ENCODE data around the gene NUDT22.
"Not testable (repeated sequence)": the region's sequence is repeated elsewhere in the genome, so short reads cannot be mapped to it uniquely, and the experiment has no call there.

The NUDT22 gene

GRCh38 chr11:64245401-64245796 is 19.3 kb downstream of the NUDT22 start:
- no peak for FAIRE-seq

GRCh38 chr11:64245797-64246620 is 19.9 kb downstream of the NUDT22 start:
- no peak for FAIRE-seq

DNA sequence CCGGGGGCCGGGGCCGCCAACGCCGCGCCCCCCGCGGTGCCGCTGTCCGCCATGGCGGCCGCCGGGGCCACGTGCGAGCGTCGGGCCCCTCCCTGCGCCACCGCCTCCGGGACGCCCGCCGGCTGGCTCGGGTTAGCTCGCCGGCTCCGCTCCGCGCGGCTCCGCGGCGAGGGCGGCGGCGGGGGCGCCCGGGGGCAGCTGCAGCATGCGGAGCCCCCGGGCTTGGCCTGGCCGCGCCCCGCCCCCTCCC is 20.5 kb downstream of the NUDT22 start:
- FAIRE-seq: not testable (repeated sequence)

GRCh38 chr11:64246871-64247728 is 21.0 kb downstream of the NUDT22 start, which contains the start of gene PPP1R14B:
Gene PPP1R14B (minus strand): TSS chr11:64246943. CDS start chr11:64246673, 270 bp downstream.
- no peak for FAIRE-seq

- no peak for FAIRE-seq
Observed at GRCh38 chr11:64247729-64248531, 21.9 kb downstream of the NUDT22 start.

DNA sequence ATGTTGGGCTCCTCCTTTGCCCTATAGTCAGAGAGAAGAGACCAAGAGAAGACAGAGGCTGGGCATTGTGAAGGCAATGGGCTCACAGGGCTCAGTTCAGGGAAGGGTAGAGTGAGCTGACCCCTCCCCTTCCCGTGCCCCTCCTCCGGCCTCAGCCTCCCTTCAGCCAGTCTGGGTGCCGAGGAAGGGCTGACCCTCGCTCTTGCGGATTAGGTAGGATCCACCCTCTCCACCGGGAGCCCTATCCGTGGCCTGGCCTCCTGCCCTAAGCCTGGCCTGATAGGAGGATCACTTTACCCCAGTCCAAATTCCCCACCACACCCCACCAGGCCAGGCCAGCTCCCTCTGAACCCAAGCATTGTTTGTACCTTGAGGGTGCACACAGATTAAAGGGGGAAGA is 22.5 kb downstream of the NUDT22 start:
- no peak for FAIRE-seq

DNA sequence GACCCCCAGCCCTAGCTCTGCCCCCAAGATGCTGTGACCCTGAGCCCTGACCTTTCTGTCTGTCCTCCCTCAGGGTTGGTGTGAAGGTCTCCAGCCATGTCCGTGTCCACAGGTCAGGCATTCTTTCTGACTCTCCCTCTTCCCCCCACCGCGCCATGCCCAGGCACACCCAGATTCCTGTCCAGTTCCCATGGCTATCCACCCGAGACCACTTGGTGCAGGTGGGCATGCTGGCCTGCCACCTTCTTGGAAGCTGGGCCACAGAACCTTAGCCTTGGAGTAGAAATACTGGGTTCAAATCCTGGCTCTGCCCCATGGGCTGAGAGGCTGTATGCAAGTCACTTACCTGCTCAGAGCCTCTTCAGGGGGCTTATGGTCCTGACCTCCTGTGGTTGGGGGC is 23.0 kb downstream of the NUDT22 start:
- FAIRE-seq: no peak

DNA sequence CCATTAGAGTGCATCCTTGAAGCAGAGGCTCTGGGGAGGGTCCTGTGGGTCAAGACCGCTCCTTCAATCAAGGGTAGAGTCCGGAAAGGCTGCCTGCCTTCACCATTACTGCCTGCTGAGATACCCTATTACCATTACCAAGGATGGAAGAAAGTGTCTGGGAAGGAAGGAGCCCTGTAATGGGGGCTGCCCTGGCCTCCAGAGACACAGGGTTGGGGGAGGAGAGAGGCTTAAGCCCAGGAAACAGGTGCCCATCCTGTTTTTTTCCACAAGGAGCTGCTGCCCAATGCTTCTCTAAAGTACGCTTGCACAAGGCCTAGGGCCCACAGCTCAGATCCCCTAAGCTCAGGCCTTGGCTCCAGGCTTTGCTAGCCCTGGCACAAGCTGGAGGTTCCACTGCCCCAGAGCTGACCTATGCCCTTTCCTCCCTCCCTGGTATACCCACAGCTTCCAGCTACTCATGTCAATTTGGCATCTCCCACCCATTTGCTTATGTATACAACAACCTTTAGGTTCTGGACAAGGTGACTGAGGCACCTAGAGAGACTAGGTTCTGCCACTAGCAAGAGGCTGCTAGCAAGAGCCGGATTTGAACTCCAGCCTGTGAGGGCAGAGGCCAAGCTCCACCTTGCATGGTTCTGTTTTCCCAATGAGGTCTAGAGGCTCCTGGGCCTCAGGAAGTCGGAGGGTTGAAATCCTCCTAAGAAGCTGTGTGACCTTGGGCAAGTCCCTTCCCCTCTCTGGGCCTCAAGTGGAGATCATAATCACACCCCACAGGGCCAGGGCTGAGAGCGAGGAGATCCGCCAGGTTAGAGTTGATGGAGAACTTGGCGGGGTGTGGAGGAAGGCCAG is 23.7 kb downstream of the NUDT22 start:
- FAIRE-seq: no peak

DNA sequence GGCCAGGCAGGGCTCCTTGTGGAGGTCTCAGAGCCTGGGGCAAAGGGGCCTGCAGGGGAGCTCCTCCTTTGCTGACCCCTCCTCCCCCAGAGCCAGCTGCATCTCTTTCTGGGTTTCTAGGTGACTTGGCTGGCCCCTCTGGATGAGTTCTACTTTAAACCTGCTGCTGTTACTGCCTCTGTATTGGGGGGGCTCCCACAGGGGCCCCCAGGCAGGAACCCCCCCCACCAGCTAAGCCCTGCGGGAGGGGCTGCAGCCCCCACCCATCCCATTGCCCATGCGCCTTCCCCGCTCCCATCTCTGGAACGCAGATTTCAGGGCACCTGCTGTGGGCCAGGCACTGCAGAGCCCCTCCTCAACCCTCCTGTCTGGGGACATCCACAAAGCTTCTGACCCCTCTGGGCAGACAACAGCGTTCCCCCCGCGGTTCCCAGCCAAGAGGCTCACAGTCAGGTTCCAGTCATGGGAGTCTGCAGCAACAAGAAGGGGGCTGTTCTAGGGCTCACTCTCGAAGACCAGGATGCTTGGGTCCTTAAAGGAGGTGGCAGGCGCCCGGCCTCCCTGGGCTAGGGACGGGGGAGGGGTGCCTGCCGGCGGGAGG is 24.4 kb downstream of the NUDT22 start:
- no peak for FAIRE-seq

DNA sequence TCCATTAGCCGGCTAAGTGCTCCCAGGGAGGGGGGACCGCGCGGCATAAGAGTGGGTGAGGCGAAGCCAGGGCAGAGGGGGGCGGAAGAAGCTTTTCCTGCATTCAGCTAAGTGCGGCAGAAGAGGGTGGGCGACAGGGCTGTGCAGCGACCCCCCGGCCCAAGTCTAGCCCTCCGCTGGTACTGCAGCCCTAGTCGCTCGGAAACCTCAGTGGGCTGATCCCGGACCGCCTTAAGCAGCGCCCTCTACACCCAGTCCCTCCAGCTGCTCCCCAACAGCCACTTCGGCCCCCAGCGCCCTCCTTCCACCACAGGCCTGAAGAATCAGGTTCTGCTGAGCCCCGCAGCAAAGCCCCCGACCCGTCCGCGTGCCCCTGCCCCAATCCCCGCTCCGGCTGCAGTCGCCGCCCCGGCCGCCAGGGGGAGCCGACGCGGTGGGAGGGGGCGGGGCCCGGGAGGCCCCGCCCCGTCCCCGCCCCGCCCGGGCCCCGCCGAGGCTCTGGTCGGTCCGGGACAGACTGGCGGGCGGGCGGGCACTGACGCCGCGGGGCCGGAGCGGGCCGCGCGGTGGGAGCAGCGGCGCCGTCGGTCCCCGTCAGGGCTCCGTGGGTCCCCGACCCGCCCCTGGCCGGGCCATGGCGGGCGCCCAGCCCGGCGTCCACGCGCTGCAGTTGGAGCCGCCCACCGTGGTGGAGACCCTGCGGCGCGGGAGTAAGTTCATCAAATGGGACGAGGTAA is 25.1 kb downstream of the NUDT22 start, which contains the start of gene PLCB3:
Gene PLCB3 (plus strand): TSS at position 515 of the 737 bp plus-strand sequence. CDS start 120 bp downstream, at position 635.
- FAIRE-seq: no peak

DNA sequence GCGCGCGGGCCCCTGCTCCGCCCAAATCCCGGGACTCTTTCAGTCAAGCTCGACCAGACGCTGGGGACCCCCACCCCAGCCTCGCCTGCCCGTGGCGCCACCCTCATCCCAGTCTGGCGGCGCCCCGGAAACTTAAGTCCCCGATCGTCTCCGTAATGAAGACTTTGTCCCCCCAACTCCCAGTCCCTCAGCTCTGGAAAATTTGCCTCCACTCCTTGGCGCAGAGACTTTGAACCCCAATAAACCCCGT is 25.6 kb downstream of the NUDT22 start:
- FAIRE-seq: no peak

- FAIRE-seq: no peak
Observed at GRCh38 chr11:64252003-64252872, 26.2 kb downstream of the NUDT22 start.

GRCh38 chr11:64253043-64253442 is 27.0 kb downstream of the NUDT22 start:
- no peak for FAIRE-seq

DNA sequence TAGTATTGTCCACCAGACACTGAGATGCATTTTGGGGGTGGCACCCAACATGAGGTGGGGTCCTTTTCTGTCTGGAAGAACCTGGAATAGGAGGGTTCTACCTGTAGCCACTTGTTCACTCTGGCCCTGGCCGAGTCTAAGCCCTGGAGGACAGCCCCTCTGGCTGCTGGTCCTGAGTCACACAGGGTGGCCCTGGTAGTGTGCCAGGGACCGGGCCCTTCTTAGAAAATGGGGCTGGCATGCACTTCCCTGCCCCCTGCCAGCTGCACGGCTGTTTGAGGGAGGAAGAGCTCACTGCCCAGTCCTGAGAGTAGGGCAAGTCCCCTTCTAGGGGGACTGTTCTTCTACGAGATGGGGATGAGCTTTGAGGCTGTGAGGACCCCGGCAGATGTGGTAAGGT is 27.4 kb downstream of the NUDT22 start:
- no peak for FAIRE-seq

DNA sequence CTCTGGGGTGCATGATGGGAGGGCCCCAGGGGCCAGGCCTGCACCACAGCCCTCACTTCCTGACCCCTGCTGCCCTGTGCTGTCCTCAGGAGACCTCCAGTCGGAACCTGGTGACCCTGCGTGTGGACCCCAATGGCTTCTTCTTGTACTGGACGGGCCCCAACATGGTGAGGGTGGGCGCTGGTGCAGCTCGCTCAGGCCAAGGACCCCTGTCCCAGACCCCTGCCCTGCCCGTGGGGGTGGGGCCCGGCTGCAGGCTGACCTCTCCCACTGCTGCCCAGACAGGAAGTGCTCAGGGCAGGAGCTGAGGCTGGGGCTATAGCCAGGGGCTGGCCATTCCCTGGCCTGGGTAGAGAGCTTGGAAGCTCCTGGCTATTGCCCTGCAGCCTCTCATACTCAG is 28.3 kb downstream of the NUDT22 start:
- FAIRE-seq: no peak

DNA sequence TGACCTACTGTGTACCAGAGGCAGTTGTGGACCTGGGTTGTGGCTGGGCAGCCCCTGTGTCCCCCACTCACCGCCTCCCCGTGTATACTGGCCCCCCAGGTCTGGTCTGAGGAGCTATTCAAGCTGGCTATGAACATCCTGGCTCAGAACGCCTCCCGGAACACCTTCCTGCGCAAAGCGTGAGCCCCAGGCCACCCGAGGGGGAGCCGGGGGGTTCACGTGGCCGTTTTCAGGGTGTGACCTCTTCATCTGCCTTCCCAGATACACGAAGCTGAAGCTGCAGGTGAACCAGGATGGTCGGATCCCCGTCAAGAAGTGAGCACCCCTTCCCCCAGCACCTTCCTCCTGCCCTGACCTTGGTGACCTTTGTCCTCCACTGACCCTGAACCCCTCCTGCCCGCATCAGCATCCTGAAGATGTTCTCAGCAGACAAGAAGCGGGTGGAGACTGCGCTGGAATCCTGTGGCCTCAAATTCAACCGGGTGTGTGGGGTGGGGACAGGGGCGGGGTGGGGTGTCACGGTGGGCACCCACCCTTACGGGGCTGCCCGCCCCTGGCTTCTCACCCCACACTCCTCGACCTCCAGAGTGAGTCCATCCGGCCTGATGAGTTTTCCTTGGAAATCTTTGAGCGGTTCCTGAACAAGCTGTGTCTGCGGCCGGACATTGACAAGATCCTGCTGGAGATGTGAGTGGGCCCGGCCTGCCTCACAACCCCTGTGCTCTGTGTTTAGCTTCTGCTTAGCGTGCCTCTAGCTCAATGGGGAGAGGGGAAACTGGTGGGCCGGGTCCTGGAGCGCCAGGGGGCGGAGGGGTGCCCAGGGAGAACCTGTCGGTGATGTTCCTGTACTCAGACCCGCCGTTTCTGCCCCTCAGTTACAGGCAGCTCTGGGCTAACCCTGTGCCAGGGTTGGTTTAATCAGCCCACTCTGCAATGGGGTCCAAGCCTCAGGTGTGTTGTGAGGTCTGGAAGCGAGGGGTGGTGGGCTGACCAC is 29.4 kb downstream of the NUDT22 start:
- FAIRE-seq: no peak

DNA sequence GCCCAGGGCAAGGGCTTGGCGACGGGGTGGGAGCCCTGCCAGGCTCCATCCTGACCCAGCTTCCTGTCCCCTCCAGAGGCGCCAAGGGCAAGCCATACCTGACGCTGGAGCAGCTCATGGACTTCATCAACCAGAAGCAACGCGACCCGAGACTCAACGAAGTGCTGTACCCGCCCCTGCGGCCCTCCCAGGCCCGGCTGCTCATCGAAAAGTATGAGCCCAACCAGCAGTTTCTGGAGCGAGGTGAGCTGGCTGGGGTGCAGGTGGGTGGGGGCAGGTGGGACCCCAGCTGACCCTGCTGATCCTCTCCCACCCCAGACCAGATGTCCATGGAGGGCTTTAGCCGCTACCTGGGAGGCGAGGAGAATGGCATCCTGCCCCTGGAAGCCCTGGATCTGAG is 30.2 kb downstream of the NUDT22 start:
- FAIRE-seq: no peak

GRCh38 chr11:64258356-64258755 is 32.3 kb downstream of the NUDT22 start:
- FAIRE-seq: no peak

DNA sequence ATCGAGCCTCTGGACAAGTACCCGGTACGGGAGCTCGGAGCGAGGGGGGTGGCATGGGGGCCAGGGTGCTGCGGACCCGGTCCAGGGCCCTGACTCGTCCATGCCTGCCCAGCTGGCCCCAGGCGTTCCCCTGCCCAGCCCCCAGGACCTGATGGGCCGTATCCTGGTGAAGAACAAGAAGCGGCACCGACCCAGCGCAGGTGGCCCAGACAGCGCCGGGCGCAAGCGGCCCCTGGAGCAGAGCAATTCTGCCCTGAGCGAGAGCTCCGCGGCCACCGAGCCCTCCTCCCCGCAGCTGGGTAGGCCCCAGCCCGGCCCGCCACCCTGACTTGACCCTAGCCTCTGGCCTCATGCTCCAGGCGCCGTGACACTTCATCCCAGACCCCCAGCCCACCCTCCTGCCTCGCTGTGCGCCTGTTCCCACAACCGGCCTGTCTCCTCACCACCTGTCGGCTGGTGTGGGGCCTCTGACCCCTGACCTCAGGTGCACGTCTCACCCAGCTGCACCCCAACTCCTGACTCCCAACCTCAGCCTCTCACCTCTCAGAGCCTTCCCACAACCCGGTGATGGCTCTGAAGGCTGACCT is 33.0 kb downstream of the NUDT22 start:
- no peak for FAIRE-seq
